ENCODE results near the gene VMP1. TPM values are rescaled to one million over a fixed set of nuclear protein-coding genes. Genes with fewer than 3 reads are reported as not detected.

The VMP1 gene
- total RNA-seq, 1 experiment from 2014 or later = 83.1 TPM

GRCh38 chr17:59769887-59770286 lies 62.4 kb downstream of the VMP1 start:
- peak overlapping the region in 1 of 3 experiments; percentile 88; a peak in 1 of 7 replicates for H3K27ac Mint-ChIP-seq
- no peaks in the 10 kb centered on the region for H3K9me3 Mint-ChIP-seq

More at GRCh38 chr17:59769887-59770286, 62.4 kb downstream of the VMP1 start:
- Histone ChIP-seq H3K4ac (ENCODE audit: low read depth, low read length) (no peak overlapping the region), H3K23ac (ENCODE audit: insufficient read length, low read depth, low read length) (no peak overlapping the region), H3K27ac (ENCODE audit: insufficient read length, low read depth, low read length) (no peak overlapping the region), H3K79me2 (ENCODE audit: insufficient read depth, low read length) (no peaks in the 10 kb centered on the region), H3T11ph (ENCODE audit: low read length) (no peak overlapping the region), H3K9ac (ENCODE audit: extremely low read depth, insufficient read length, low read length) (no peak overlapping the region), H3K56ac (ENCODE audit: insufficient read length, low read depth, low read length) (no peak overlapping the region), H3K27me3 (ENCODE audit: insufficient read depth, low read length) (no peaks in the 10 kb centered on the region), H4K8ac (replicated peaks; ENCODE audit: insufficient read length, low read depth, low read length) (no peak overlapping the region), H2BK12ac (ENCODE audit: insufficient read length, low read depth, low read length) (no peak overlapping the region), H3K14ac (ENCODE audit: insufficient read depth, low read length) (no peak overlapping the region), H2BK20ac (ENCODE audit: low read depth, low read length, poor library complexity, severe bottlenecking) (no peak overlapping the region), H4K5ac (ENCODE audit: insufficient read length, low read depth, low read length) (no peak overlapping the region), H3K4me1 (ENCODE audit: insufficient read depth, low read length) (no peaks in the 10 kb centered on the region), H3K79me1 (ENCODE audit: insufficient read depth, low read depth, low read length, poor library complexity, severe bottlenecking) (no peaks in the 10 kb centered on the region), H2BK120ac (ENCODE audit: low read depth, low read length, poor library complexity, severe bottlenecking) (no peak overlapping the region), H3K23me2 (ENCODE audit: insufficient read length, low read depth, low read length, poor library complexity, severe bottlenecking) (no peaks in the 10 kb centered on the region), H4K91ac (ENCODE audit: insufficient read length, low read depth, low read length) (no peak overlapping the region), H4K20me1 (ENCODE audit: control insufficient read depth, insufficient read depth, insufficient read length) (no peaks in the 10 kb centered on the region), H2AFZ (ENCODE audit: low read length) (no peak overlapping the region), H3K18ac (ENCODE audit: insufficient read length, low read depth, low read length) (no peak overlapping the region), H3K9me3 (ENCODE audit: control insufficient read depth, low read depth, low read length) (no peaks in the 10 kb centered on the region), H2BK15ac (ENCODE audit: low read depth, low read length) (no peak overlapping the region), H2BK5ac (ENCODE audit: insufficient read length, low read length) (no peak overlapping the region), H2AK5ac (ENCODE audit: insufficient read length, low read length) (no peak overlapping the region), H3K4me2 (ENCODE audit: insufficient read depth, insufficient read length, low read length) (no peak overlapping the region)
- H3K27me3 Mint-ChIP-seq (ENCODE audit: low read depth) = no peaks in the 10 kb centered on the region
- peaks cover 3 to 7% of the 10 kb centered on the region in 2 experiments; a peak in 3 of 4 replicates for H3K4me1 Mint-ChIP-seq
- TF ChIP-seq, protein P1, sequence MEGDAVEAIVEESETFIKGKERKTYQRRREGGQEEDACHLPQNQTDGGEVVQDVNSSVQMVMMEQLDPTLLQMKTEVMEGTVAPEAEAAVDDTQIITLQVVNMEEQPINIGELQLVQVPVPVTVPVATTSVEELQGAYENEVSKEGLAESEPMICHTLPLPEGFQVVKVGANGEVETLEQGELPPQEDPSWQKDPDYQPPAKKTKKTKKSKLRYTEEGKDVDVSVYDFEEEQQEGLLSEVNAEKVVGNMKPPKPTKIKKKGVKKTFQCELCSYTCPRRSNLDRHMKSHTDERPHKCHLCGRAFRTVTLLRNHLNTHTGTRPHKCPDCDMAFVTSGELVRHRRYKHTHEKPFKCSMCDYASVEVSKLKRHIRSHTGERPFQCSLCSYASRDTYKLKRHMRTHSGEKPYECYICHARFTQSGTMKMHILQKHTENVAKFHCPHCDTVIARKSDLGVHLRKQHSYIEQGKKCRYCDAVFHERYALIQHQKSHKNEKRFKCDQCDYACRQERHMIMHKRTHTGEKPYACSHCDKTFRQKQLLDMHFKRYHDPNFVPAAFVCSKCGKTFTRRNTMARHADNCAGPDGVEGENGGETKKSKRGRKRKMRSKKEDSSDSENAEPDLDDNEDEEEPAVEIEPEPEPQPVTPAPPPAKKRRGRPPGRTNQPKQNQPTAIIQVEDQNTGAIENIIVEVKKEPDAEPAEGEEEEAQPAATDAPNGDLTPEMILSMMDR (conservative IDR thresholded peaks at IDR 0.05) = no peak
- WGBS (ENCODE audit: extremely low coverage, insufficient read length, low lambda C conversion rate) = no CpG with 5 or more reads among the region's 1 CpG
- H3K4me3 Mint-ChIP-seq = no peak overlapping the region
- DNase-seq = no peak
- H3K36me3 Mint-ChIP-seq (ENCODE audit: insufficient read depth in 1 of 3, low read depth in 3 of 3) = peaks cover 2 to 22% (median 11%) of the 10 kb centered on the region in 3 experiments; a peak in 5 of 7 replicates

Data from H9 (cell line).